Subcutaneous abdominal adipose tissue (tissue), 5 donors: ENCODE measurements around the gene SCARB1.

Experiments used
- H3K27ac ChIP-seq: one replicate; pipeline ENCODE4 v1.7.0; 2013; ENCODE audit warnings: low read depth, mild to moderate bottlenecking, inconsistent platforms, low read length, moderate library complexity
- H3K27me3 ChIP-seq, 5 donors: one replicate each; pipeline ENCODE4 v1.7.0; 2013; ENCODE audit warnings: low read length in 5 of 5, inconsistent platforms in 1 of 5; ENCODE audit not compliant: control insufficient read depth in 5 of 5, insufficient read depth in 4 of 5
- H3K36me3 ChIP-seq, 5 donors: one replicate each; pipeline ENCODE4 v1.7.0; 2013; ENCODE audit warnings: low read length in 5 of 5; ENCODE audit not compliant: control insufficient read depth in 5 of 5, insufficient read depth in 5 of 5
- H3K4me1 ChIP-seq, 5 donors: one replicate each; pipeline ENCODE4 v1.7.0; 2013; ENCODE audit warnings: low read length in 5 of 5, mild to moderate bottlenecking in 3 of 5, moderate library complexity in 1 of 5; ENCODE audit not compliant: control insufficient read depth in 5 of 5, insufficient read depth in 5 of 5
- H3K4me3 ChIP-seq, 5 donors: one replicate each; pipeline ENCODE4 v1.7.0; 2013; ENCODE audit warnings: low read length in 5 of 5, low read depth in 1 of 5
- H3K9ac ChIP-seq, 5 donors: one replicate each; pipeline ENCODE4 v1.7.0; 2013; ENCODE audit warnings: low read length in 5 of 5, mild to moderate bottlenecking in 4 of 5, moderate library complexity in 3 of 5
- H3K9me3 ChIP-seq, 5 donors: one replicate each; pipeline ENCODE4 v1.7.0; 2013; ENCODE audit warnings: low read length in 5 of 5; ENCODE audit not compliant: control insufficient read depth in 5 of 5
- donor health status: healthy.
- donor health status: healthy.
- donor health status: healthy.
- donor health status: healthy.
- donor health status: healthy.

The SCARB1 gene

GRCh38 chr12:124872068-124872719 lies 8.5 kb upstream of the SCARB1 start:
- peak overlapping the region in 1 of 5 donors; percentile 48 for H3K9ac ChIP-seq
- H3K4me1 ChIP-seq = peaks cover 0 to 25% (median 8%) of the 10 kb centered on the region in 5 donors
- H3K9me3 ChIP-seq = no peaks in the 10 kb centered on the region
- H3K27ac ChIP-seq = no peak overlapping the region
- H3K36me3 ChIP-seq = no peaks in the 10 kb centered on the region
- H3K4me3 ChIP-seq = no peak overlapping the region
- H3K27me3 ChIP-seq = no peaks in the 10 kb centered on the region

DNA sequence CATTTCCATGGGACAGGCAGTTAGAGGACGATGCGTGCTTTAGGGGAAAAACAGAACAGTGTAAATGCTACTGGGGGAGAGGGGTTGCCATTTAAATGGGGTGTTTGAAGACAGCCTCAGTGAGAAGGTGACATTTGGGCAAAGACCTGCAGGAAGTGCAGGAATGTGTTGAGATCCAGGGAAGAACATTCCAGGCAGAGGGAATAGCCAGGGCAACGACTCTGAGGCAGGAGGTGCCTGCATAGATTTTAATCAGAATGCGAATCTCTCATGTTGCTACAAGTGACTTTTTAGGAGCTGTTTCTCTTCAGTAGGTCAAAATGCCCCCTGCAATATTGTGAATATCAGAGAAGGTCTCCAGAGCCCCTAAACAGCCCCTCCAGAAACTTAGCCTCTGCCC lies 7.6 kb upstream of the SCARB1 start:
- no peaks in the 10 kb centered on the region for H3K36me3 ChIP-seq
- H3K4me3 ChIP-seq = no peak overlapping the region
- peaks cover 0 to 31% (median 9%) of the 10 kb centered on the region in 5 donors for H3K4me1 ChIP-seq
- no peak overlapping the region for H3K9ac ChIP-seq
- no peaks in the 10 kb centered on the region for H3K27me3 ChIP-seq
- H3K27ac ChIP-seq = no peak overlapping the region
- H3K9me3 ChIP-seq = no peaks in the 10 kb centered on the region

DNA sequence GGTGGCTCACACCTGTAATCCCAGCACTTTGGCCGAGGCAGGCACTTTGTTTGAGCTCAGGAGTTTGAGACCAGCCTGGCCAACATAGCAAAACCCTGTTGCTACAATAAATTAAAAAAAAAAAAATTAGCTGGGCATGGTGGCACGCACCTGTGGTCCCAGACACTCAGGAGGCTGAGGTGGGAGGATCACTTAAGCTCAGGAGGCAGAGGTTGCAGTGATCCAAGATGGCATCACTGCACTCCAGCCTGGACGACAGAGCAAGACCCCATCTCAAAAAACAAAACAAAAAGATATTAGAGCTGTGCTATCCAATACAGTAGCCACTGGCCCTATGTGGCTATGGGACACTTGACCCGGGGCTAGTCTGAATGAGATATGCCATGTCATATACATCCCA lies 6.9 kb upstream of the SCARB1 start:
- no peaks in the 10 kb centered on the region for H3K9me3 ChIP-seq
- no peaks in the 10 kb centered on the region for H3K27me3 ChIP-seq
- no peak overlapping the region for H3K9ac ChIP-seq
- no peak overlapping the region for H3K4me3 ChIP-seq
- H3K36me3 ChIP-seq = no peaks in the 10 kb centered on the region
- peaks cover 0 to 39% (median 16%) of the 10 kb centered on the region in 5 donors for H3K4me1 ChIP-seq
- H3K27ac ChIP-seq = no peak overlapping the region

DNA sequence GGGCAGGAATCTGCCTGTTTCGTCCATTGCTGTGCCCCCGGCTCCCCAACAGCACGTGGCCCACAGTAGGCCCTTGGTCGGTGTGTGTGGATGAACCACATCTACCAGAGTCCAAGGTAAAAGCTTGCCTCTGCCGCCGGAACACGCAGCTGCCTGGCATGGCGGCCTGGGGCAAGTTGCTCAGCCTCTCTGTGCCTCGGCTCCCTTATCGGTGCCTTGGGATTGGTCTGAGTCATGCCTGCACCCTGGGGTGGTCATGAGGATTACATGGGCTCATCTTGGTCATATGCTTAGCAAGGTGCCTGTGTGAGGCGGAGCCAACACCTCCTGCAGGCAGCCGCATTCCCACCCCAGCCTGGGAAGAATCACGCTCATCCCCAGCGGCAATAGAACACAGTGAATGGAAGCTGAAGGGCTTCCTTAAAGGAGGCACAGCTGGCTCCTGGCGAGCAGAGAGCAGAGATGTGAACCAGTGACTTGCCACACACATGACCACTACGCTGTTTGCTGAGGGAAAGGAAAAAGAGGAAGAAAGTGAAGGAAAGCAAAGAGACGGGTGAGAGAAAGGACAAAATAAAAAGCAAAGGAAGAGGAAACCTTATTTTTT lies 5.5 kb upstream of the SCARB1 start:
- Histone ChIP-seq H3K27ac (peak overlapping the region; percentile 65), H3K9ac (peak overlapping the region in 1 of 5 donors; percentile 64), H3K27me3 (no peaks in the 10 kb centered on the region)

DNA sequence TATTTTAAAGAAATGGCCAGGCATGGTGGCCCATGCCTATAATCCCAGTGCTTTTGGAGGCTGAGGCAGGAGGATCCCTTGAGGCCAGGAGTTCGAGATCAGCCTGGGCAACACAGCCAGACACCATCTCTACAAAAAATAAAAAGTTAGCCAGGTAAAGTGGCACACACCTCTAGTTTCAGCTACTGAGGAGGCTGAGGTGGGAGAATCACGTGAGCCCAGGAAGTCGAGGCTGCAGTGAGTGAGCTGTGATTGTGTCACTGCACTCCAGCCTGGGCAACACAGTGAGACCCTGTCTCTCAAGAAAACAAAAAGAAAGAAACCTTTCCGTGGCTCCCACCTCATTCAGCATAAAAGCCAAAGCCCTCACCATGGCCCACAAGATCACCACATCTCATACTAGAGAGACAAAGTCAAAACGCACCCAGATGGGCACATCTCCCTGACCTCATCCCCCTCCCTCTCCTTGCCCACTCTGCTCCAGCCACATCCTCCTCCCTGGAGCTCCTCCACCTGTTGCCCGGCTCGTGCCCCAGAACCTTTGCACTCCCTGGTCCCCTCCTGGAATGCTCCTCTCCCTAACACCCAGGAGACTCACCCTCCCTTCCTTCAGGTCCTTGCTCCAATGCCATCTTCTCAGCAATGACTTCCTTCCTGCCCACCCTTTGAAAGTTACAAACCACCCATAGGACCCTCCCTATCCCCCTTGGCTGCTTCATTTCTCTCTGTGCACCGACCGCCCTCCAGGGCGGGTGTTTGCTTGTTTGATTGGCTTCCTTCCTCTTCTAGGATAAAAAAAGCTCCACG lies 4.8 kb upstream of the SCARB1 start:
- H3K4me1 ChIP-seq = peaks cover 2 to 47% (median 23%) of the 10 kb centered on the region in 5 donors
- peak overlapping the region; percentile 8 to 43 (median 36) for H3K4me3 ChIP-seq
- no peaks in the 10 kb centered on the region for H3K36me3 ChIP-seq
- no peaks in the 10 kb centered on the region for H3K27me3 ChIP-seq
- no peaks in the 10 kb centered on the region for H3K9me3 ChIP-seq
- peak overlapping the region; percentile 65 for H3K27ac ChIP-seq
- peak overlapping the region in 1 of 5 donors; percentile 64 for H3K9ac ChIP-seq

More for the DNA sequence above, 5.5 kb upstream of the SCARB1 start:
- Histone ChIP-seq H3K4me1 (peaks cover 2 to 45% (median 19%) of the 10 kb centered on the region in 5 donors), H3K36me3 (no peaks in the 10 kb centered on the region), H3K9me3 (no peaks in the 10 kb centered on the region), H3K4me3 (peak overlapping the region in 3 of 5 donors; percentile 11 to 43 (median 32))

GRCh38 chr12:124867401-124867930 lies 3.8 kb upstream of the SCARB1 start:
- Histone ChIP-seq H3K4me1 (peaks cover 2 to 55% (median 33%) of the 10 kb centered on the region in 5 donors), H3K9me3 (no peaks in the 10 kb centered on the region), H3K27ac (no peak overlapping the region), H3K36me3 (no peaks in the 10 kb centered on the region), H3K9ac (no peak overlapping the region), H3K4me3 (no peak overlapping the region), H3K27me3 (no peaks in the 10 kb centered on the region)

GRCh38 chr12:124866883-124867400 lies 3.3 kb upstream of the SCARB1 start:
- Histone ChIP-seq H3K4me3 (no peak overlapping the region), H3K27ac (no peak overlapping the region), H3K9me3 (no peaks in the 10 kb centered on the region), H3K4me1 (peaks cover 5 to 55% (median 33%) of the 10 kb centered on the region in 5 donors), H3K27me3 (no peaks in the 10 kb centered on the region), H3K36me3 (no peaks in the 10 kb centered on the region), H3K9ac (no peak overlapping the region)

- H3K27me3 ChIP-seq = no peaks in the 10 kb centered on the region
- H3K9ac ChIP-seq = no peak overlapping the region
- no peaks in the 10 kb centered on the region for H3K9me3 ChIP-seq
- peaks cover 7 to 56% (median 36%) of the 10 kb centered on the region in 5 donors for H3K4me1 ChIP-seq
- no peaks in the 10 kb centered on the region for H3K36me3 ChIP-seq
- no peak overlapping the region for H3K4me3 ChIP-seq
- H3K27ac ChIP-seq = peak overlapping the region; percentile 37
Observed at GRCh38 chr12:124866195-124866882, 2.7 kb upstream of the SCARB1 start.

GRCh38 chr12:124865728-124866127 lies 2.1 kb upstream of the SCARB1 start:
- H3K4me3 ChIP-seq = no peak overlapping the region
- H3K9me3 ChIP-seq = no peaks in the 10 kb centered on the region
- no peak overlapping the region for H3K9ac ChIP-seq
- no peaks in the 10 kb centered on the region for H3K27me3 ChIP-seq
- peak overlapping the region; percentile 37 for H3K27ac ChIP-seq
- H3K4me1 ChIP-seq = peaks cover 7 to 62% (median 38%) of the 10 kb centered on the region in 5 donors
- H3K36me3 ChIP-seq = no peaks in the 10 kb centered on the region
